ENCODE data around the gene PER2.

GRCh38 chr2:238251986-238252385 lies 36.4 kb downstream of the PER2 start:
- TF ChIP-seq POLR2A (IDR thresholded peaks at IDR 0.05) (no peak), CTCF (IDR thresholded peaks at IDR 0.05 in 4 of 5, conservative IDR thresholded peaks at IDR 0.05 in 1 of 5) (no peak)

Data from gastrocnemius medialis (tissue), 4 donors.